NCI-H2227 (cell line): Measurements from ENCODE around the gene HORMAD2.
A peak's percentile ranks its signal among the peaks of the same experiment; 100 is the strongest.
"Not testable (repeated sequence)": the region's sequence is repeated elsewhere in the genome, so short reads cannot be mapped to it uniquely, and the experiment has no call there.

Experiments
- DNase-seq: peaks from one replicate; lab custom pipeline; 2025; ENCODE audit not compliant: unreplicated experiment; lab: John Stamatoyannopoulos, UW

HORMAD2 gene

DNA sequence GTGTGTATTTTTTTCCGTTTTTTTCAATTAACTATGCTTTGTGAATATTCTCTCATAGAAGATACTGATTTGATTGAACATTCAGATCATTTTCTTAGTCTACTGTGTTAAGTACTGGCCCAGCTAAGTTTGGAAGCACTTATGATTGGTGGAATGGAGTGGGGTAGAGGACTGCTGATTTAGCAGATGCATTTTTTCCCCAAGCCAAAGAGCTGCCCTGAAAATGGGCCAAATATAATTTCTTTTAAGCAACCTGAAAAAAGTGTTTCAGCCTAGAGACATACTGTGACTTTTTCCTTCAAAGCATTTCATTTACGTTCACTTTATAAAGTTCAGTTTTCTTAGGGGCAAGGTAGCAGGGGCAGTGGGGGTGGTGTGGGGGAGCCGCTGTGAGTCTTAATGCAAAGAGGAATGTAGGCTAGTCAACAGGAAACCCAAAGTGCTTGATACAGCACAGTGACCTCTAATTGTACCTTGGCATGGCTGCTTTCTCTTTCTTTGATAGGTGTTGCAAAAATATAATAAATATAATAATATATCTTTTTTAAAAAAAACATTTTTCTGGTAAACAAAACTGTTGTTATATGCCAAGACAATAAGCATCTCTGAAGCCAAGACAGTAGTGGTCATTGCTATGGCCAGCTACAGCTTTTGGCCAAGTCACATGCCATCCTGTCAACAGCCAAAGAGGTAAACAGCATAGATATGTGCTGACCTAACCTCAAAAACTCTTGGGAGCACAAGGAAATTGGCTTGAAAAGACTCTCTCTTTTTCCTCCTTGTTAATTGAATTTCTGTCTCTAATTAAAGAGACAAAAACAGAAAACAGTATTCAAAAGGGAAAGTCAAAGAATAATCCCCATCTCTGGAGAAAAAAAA is 107.5 kb downstream of the HORMAD2 start:
- no peak for DNase-seq

DNA sequence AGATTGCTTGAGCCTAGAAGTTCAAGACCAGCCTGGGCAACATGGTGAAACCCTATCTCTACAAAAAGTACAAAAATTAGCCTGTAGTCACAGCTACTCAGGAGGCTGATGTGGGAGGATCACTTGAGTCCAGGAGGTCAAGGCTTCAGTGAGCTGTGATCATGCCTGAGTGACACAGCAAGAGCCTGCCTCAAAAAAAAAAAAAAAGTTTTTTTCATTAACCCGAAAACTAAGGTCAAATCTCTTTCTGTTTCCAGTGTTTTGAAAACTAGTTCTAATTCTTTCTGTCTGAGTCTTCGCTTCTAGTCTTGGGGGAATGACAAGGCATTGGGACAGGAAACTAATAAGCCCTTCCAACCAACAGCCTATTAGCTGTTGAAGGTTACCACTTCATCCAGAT is 108.6 kb downstream of the HORMAD2 start:
- DNase-seq: no peak

DNA sequence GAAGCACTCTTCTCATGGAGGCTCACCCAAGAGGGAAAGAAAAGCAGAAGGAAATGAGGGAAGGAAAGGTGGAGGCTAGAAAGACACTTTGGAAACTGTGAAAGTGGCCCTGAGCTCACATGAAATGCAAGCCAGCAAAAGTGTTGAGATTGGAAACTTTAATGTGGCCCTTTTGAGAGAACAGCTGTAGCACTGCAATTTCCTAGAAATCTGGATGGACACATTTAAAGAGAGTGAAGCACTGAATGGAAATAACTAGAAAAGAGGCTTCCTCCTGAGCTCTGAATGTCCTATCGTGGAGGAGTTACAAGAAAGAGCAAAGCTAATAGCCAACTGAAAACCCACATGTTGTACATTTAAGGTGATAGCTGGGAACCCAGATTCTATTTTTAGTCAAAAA is 110.3 kb downstream of the HORMAD2 start:
- DNase-seq: no peak

DNA sequence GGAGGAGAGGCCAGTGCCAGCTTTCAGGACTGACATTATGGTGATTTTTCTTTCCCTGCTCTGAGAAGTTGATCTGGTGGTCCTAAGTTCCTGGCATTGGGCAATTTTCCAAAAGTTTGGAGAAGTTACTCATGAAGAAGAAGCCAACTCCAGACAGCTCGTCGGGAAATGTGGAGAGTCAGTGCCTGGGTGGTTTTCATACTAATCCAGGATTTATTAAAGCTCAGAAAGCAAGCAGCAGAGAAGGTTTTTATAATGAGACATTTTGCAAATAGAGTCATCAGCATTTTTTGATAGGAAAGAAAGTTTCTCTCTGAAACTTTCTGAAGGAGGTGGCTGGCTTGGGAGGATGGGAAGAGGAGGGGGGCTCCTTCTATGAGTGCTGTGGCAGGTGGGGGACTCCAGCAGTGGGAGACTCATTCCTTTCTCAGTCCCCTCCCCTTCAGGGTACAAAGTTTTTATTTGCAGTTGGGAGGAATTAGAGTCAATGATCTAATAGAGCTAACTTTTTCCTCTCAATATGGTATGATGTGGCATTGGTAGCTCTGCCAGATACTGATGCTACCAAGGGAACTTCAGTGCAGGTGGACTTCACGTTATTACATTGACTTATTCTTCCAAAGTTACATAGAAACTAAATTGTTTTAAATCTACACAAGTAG is 110.9 kb downstream of the HORMAD2 start:
- no peak for DNase-seq

DNA sequence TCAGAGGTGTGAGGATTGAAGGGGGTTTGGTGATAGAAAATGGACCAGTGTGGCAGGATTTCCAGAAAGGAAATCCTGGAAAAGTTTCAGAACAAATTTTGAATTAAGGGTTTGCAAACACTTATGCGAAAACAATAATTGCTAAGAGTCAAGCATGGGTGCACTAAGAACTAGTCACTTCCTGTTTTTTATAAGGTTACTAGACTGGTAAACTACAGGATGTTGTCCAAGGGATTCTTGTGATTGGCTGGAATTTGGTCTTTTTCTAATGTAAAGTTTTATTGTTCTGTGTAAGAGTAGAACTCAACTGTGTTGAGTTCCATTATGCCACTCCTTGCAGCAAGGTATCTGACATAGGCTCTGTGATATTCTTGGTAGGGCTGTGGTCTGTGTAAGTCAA is 112.2 kb downstream of the HORMAD2 start:
- DNase-seq: no peak

DNA sequence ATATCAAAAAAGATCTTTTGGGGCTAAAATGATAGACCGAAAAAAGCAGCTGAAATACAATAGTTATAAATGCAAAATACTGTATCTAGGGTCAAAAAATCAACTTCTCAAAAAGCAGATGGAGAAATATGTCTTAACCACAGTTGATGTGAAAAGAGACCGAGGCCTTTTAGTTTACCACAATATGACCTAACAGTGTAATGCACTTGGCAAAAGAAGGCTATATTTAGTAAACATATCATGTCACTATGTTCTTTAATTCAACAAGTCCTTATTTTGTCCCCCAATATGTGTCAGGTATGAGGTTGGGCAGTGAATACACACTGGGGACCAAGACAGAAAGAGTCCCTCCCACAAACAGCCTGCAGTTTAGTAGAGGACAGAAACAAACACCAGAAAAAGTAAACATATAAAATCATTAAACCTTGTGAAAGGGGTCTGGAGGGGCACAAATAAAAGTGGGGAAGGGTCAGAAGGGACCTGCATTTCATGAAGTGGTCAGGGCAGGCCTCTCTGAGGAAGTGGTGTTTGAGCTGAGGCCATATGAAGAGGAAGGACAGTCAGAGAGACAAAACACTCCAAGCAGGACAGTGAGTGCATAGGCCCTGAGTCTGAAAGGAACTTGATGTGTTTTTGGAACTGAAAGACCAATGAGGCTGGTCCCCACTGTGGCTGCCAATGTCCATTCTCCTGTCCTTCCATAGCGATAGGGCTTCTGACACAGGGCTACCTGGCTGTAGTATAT is 112.9 kb downstream of the HORMAD2 start:
- DNase-seq: no peak

DNA sequence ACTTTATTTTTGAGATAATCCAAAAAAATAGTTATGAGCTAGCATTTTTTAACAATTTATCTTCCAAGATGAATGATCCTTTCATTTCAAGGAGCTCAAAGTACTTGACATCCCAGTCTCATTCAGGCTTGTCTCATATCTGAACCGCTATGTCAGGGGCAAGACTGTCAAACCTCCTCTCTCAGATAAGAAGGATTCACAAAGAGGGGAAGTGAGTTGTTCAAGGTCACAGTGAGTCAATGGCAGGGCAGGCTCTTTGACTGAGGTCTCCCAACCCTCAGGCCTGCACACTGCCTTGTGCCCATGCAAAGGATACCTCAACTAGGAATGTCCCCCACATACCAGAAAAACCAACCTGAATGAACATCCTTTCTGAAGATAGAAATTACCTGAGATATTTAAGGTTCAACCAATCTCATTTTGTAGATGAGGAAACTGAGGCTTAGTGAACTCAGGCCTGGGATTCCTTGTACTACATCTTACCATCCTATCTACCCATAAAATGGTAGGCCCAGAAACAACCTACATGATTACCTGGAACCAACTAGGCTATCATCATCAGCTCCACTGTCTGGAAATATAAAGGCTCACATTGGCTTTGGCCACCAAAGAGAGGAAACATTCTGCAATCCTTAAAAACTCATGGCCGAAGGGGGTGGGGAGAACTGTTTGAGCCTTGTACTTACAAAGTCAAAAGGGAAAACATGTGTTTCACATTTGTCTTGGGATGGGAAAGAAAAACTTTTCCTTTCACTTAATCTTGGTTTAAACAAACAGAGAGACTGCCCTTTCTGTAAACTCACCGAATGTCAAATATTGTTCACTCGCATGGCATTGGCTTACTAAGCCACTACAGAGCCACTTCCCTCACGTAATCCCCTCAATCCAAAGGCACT is 115.2 kb downstream of the HORMAD2 start:
- no peak for DNase-seq

DNA sequence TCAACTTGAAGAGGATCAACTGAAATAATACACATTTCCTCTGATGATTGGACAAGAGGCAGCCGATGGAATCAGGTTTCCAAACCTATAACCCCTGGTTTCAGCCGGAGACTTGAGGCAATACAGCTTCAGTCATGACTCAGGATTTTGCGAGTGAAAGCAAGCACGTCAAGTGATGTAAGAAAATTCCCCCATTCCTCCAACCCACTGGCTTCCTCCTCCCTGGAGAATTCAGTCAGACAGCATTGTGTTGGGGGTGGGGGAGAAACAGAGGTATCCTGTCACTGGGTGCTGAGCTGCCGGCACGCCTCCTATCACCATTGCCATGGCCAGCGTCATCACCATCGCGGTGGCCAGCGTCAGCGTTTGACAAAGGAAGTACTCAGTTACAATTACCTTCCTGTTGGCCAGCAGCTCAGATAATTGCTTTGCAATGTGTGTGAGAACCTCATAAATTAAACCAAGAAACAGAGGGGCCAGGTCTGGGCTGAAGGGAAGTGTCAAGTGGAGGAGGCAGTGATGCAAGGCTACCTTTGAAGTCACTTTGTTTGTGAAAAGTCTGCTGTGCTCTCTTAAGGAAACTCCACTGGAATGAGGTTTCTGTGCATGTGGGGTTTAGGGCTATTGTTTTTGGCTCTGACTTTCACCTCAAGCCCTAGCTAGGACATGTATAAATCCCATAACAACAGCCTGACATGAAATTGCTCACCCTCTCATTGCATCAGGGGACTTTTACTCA is 116.0 kb downstream of the HORMAD2 start:
- DNase-seq: peak; percentile 62

DNA sequence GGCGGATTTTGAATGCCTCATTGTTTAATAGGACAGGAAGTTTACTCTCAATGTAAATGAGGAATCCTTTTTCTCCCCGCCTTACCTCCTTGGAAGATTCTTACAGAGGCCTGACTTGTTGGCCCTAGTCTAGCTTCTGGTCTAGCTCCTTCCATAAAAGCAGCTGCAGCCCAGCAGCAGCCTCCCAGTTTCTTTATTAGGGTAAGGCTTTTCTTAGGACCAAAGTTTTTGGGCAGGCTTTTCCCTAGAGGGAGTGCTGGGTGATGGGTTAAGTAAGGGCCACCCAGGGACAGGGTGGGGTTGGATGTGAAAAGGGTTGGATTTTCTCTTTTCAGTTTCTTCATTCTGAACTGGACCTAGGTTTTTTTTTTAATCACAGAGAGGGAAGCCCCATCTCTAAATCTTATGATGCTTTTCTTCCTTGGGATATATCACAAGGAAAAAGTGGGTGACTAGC is 116.6 kb downstream of the HORMAD2 start:
- DNase-seq: no peak

DNA sequence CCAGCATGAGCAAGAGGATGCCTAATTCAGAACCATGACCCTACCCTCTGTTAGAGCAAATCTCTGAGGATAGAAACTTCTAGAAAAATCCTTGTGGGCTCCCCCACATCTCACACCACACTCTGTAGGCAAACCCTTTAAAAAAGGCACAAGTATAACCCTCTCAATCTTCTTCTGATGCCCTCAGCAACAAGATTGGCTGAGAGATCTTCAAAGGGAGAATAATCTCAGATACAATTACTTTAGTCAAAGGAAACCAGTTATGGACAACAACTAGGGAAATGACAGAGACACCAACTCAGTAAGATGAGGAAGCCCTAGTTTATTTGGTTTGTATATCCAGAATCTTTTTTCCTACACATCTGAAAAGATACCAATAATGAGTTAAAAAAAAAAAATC is 117.1 kb downstream of the HORMAD2 start:
- no peak for DNase-seq

DNA sequence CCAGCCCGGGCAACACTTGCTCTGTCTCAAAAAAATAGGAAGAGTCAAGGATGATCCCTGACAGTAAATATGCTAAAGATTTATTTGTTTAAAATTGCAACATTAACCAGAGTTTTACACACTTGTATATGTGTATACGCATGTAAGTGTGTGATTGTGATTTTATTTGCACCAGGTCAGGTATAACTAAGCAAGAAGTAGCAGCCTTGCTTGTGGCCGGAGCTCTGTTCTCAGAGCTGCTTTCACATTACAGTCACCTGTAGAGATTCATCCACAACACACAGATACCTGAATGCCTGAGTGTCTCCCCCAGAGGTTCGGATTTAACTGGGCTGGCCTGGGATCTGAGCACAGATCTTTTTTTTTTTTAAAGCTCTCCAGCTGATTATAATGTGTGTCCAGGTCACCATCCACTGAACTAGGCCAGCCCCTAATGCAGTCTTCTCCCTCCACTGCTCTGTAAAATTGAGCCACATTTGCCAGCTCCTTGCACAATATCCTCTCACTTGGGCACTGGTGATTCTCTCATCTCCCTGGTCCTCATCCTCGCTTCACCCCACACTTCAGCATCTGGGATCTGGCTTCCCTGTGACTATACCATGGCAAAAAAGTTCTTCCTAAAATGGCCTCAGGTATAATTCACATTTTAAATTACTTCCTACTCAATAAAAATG is 118.0 kb downstream of the HORMAD2 start:
- DNase-seq: no peak

DNA sequence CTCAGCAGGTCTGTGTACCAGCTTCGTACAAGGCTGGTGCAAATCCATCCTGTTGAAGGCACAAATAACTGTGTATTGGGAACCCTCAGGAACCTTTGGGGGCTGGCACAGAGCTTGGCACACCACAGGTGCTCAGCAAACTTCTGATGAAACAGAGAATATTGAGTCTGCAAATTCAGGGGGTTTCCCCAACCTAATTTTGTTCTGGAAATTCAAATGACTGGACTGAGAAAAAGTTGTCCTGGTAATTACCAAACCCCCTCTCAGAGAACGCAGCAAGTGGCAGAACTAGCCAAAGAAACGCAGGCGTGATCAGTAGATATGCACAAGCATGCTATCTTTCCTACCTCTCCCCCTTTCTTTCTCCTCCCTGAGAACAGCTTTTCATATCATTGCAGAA is 118.7 kb downstream of the HORMAD2 start:
- DNase-seq: no peak

DNA sequence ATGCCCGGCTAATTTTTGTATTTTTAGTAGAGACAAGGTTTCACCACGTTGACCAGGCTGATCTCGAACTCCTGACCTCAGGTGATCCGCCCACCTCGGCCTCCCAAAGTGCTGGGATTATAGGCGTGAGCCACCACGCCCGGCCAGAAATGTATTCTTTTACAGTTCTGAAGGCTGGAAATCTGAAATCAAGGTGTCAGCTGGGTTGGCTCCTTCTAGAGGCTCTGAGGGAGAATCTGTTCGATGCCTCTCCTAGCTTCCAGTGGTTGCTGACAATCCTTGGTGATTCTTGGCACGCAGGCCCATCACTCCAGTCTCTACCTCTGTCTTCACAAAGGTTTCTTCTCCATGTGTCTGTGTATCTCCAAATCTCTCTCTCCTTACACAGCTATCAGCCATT is 120.6 kb downstream of the HORMAD2 start:
- not testable (repeated sequence) for DNase-seq

DNA sequence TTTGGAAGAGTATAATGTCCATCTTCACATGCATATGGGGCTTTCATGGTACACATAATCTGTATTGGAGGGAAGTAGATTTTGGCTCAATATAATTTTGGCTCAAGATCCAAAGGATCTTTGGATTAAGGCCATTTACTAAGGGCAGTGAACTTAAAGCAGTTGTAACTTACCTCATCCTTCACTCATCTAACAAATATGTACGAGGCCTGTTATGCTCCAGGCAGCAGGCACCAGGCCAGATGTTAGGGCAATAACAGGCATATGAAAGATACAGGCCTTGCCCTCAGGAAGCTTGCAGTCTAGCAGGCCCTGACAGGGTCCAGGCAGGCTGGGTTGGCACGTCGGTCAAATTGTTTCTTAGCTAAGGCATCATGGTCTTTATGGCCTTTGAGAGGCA is 121.7 kb downstream of the HORMAD2 start:
- no peak for DNase-seq

DNA sequence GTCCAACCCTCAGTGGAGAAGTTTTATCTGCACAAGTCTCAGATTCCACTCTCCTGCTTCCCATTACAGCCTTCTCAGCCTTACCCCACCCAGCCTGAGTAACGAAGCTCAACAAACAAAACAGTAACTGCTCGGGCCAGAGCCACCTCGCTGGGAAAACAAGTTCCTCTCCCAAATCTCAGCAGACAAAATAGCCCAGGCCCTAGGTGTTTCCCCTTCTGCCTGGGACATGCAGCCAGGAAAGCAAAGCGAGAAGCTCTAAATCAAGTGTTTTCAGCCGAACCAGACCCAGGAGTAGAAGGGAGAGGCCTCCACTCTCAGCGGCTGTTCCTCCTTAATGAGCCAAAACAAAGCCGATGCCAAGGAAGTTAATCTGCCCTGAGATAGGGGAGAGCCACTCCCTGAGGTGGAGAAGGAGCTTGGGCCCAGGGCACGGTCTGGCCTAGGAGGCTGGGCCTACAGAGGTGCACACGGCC is 122.3 kb downstream of the HORMAD2 start:
- DNase-seq: no peak

DNA sequence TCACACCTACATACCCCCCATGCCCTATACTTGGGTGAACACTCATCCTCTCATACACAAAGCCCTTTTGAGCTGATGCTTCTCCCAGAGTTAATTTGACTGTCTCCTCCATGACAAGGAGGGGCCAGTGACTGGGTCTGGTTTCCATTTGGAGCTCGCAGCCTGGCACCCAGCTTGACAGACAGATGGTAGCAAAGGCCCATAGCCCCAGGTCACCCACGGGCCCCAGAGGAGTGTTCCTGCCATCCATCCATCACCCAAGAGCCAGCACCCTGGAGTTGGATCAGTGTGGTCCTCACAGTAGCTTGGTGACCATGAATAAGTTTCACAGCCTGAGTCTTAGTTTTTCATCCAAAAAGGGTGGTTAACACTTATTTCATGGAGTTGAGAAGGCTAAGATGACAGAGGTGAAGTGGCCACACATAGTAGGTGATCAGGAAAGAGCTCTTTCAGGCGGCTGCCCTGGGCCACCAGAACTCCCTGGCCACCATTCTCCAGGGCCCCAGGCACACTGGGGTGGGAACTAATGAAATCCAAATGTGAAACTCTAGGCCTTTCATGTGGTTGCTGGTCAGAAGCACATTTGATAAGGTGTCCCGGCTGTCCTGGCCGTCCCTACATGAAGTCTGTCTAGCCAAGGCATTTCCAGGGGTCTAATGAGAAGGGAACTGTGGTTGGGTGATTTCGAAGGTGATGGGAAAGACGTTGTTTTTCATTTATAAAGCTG is 123.9 kb downstream of the HORMAD2 start:
- no peak for DNase-seq

DNA sequence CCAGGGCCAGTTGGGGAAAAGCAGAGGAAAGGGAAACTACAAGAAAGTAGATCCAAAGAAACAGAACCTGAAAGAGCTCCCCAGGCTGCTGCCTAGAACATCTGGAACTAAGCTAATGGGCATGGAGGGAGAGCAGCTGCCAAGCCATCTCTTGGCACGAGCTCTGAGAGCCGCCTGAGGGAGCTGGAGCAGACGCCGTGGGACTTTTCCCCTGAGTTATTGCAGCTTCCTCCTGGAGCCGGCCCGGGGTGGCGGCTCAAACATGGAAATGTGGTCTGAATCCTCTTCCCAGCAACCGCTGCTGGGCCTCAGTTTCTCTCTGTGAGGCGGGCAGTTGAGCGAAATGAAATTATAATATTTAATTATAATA is 124.5 kb downstream of the HORMAD2 start:
- no peak for DNase-seq

DNA sequence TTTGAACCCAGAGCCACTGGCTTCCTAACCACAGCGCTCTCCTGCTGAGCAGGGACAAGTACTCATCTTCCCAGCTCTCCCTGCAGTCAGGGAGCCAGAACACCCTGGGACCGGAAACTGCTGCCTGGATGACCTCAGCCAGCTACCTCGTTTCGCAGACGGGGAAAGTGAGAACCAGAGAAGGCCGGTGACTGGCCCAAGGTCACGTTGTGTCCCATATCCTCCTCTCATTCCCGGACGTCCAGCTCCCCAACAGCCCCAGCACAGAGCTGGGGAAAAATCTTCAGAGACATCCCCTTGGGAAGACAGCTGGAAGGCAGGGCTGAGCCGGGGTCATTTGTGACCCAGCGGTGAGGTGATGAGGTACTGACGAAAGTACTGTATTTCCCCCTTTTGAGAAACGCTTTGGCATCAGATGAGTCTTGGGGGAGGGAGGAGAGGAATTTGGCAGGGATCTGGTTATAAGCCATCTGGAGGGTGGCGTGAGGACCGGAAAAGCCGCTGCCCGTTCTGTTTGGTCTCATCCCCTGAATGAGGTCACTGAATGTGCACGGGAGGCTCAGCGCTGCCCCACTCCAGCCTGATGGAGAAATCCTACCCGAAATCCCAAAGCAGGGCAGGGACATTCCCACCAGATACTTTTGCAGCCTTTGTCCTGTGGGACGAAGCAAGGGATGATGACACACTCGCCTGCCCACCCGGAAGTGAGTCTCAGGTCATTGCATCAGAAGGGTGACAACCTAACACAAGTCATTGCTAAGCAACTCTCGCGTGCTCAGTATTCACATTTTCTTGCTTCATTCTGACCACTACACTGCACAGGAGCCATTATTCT is 125.2 kb downstream of the HORMAD2 start:
- DNase-seq: no peak
